Stomach (tissue), 9 donors: Measurements from ENCODE around the gene SMPD1. TPM values are rescaled to one million over a fixed set of nuclear protein-coding genes. Genes with fewer than 3 reads are reported as not detected.

Source experiments
- DNase-seq, 2 donors: peaks; one replicate each; pipeline versions ENCODE4 v3.0.0 to v3.0.0-alpha.2; 2013 to 2019
- H3K27ac ChIP-seq, 5 donors: fragments of 200-600 bp in 4 of 5; sonication (generic) in 4 of 5; one replicate each; pipeline ENCODE4 v1.5.1; 2013 to 2019; ENCODE audit warnings: mild to moderate bottlenecking in 1 of 5, moderate library complexity in 1 of 5
- H3K27me3 ChIP-seq, 3 donors: fragments of 200-600 bp; sonication (generic); one replicate each; pipeline ENCODE4 v1.5.1; 2017 to 2019; ENCODE audit warnings: mixed run types in 1 of 3
- H3K36me3 ChIP-seq, 4 donors: fragments of 200-600 bp; sonication (generic); 1 replicate in 3 of 4; 2 replicates in 1 of 4; pipeline ENCODE4 v1.5.1; 2016 to 2019
- H3K4me1 ChIP-seq, 4 donors: fragments of 200-600 bp; sonication (generic); one replicate each; pipeline ENCODE4 v1.5.1; 2016 to 2019
- H3K4me3 ChIP-seq, 4 donors: fragments of 200-600 bp; sonication (generic) in 3 of 4; one replicate each; pipeline ENCODE4 v1.5.1; 2016 to 2019; ENCODE audit warnings: mild to moderate bottlenecking in 1 of 4
- H3K9me3 ChIP-seq, 4 donors: fragments of 200-600 bp; sonication (generic); one replicate each; pipeline ENCODE4 v1.5.1; 2016 to 2019
- EP300 ChIP-seq: sonication (generic); formaldehyde crosslinking; IDR thresholded peaks from one replicate; pipeline ENCODE4 v1.6.1; 2017; ENCODE audit warnings: antibody characterized with exemption
- POLR2A ChIP-seq, 4 donors: fragments of 450-650 bp; IDR thresholded peaks; one replicate each; pipeline ENCODE4 v1.6.1; 2016; ENCODE audit warnings: antibody characterized with exemption in 4 of 4, control low read depth in 2 of 4, mild to moderate bottlenecking in 1 of 4, moderate library complexity in 1 of 4
- POLR2AphosphoS5 ChIP-seq, 3 donors: sonication (generic); formaldehyde crosslinking; IDR thresholded peaks; one replicate each; pipeline ENCODE4 v1.6.1; 2016; ENCODE audit warnings: antibody characterized with exemption in 3 of 3
- WGBS, 5 donors: extraction: QIAGEN DNeasy Blood & Tissue Kit in 3 of 5; methylation state at CpG; one replicate each; pipeline versions ENCODE4 v1.1.5 to v1.1.7; 2013 to 2018; 5-methylcytosine and 5-hydroxymethylcytosine counted together
- intact Hi-C: fragments of 100-400 bp; cut with DNase I; formaldehyde crosslinking; loops from one replicate; pipeline ENCODE4 v1.15.1; 2023; ENCODE audit warnings: low total_unique reads
- polyA plus RNA-seq, 3 donors: library from polyadenylated mRNA; stranded (reverse); fragments of 200-250 nt; gene quantifications; one replicate each; pipeline ENCODE4 v1.2.3, GENCODE V29; 2013
- total RNA-seq, 5 donors: library from RNA; depleted of rRNA; stranded (reverse); fragments of >200 nt; gene quantifications; one replicate each; pipeline versions ENCODE4 v1.1.0 to v1.2.3, GENCODE V29; 2014 to 2016
- TF ChIP-seq, protein P1 (sequence below), 7 experiments: fragments of 450-650 bp in 4 of 7; fragments of 200-600 bp in 3 of 7; sonication (generic) in 3 of 7; IDR thresholded peaks; one replicate each; pipeline ENCODE4 v1.5.1; 2016 to 2019; ENCODE audit warnings: antibody characterized with exemption in 7 of 7, control low read depth in 2 of 7, mild to moderate bottlenecking in 1 of 7
- donor health status: healthy with polysubstance abuse.
- donor health status: Bipolar disorder and iron deficiency.
- donor health status: healthy.

SMPD1 gene
- total and polyA plus RNA-seq, 8 donors, result 7.6 to 66.9 (median 18.5) TPM

DNA sequence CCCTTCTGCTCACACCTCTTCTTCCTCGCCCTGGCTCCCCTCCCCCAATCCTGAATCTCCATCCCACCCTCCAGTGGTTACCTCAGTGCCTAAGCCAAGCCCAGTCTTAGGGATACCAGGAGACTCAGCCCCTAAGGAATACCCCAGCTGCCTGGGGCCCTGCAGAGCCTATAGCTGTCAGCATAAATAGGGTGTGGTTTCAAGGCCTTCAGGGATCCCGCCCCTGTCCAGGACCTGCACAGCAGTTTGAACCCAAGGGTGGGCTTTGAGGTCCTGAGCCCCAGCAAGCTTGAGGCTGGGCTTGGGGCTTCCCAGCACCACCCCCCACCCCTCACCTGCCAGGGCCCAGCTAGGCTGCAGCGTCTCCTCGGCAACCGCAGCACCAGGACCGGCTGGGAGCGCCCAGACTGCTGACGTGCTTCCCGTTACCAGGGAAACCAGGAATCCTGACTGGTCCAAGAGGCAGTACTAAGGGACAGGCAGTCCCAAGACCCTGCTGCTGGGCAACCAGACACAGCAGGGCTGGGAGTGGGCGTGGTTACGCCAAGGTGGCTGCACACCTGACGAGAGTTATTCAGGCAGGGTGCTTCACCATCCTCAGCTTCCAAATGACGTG is 14.9 kb downstream of the SMPD1 start:
- Histone ChIP-seq H3K4me3 (no peak overlapping the region), H3K27ac (peak overlapping the region; percentile 3 to 42 (median 34)), H3K9me3 (no peaks in the 10 kb centered on the region), H3K36me3 (peaks cover 15 to 58% (median 44%) of the 10 kb centered on the region in 4 donors), H3K27me3 (no peaks in the 10 kb centered on the region), H3K4me1 (peaks cover 0 to 22% (median 13%) of the 10 kb centered on the region in 4 donors)
- TF ChIP-seq POLR2AphosphoS5 (IDR thresholded peaks at IDR 0.05), result no peak
- no peak for TF ChIP-seq POLR2A (IDR thresholded peaks at IDR 0.05)
- TF ChIP-seq EP300, result no peak
- TF ChIP-seq, protein P1, sequence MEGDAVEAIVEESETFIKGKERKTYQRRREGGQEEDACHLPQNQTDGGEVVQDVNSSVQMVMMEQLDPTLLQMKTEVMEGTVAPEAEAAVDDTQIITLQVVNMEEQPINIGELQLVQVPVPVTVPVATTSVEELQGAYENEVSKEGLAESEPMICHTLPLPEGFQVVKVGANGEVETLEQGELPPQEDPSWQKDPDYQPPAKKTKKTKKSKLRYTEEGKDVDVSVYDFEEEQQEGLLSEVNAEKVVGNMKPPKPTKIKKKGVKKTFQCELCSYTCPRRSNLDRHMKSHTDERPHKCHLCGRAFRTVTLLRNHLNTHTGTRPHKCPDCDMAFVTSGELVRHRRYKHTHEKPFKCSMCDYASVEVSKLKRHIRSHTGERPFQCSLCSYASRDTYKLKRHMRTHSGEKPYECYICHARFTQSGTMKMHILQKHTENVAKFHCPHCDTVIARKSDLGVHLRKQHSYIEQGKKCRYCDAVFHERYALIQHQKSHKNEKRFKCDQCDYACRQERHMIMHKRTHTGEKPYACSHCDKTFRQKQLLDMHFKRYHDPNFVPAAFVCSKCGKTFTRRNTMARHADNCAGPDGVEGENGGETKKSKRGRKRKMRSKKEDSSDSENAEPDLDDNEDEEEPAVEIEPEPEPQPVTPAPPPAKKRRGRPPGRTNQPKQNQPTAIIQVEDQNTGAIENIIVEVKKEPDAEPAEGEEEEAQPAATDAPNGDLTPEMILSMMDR (IDR thresholded peaks at IDR 0.05), result no peak
- 57 to 74% (median 70%) methylated on average over 1 to 13 of the region's 13 CpGs for WGBS, 5 donors
- DNase-seq, result peak; percentile 38 to 88
- intact Hi-C loops, result no loop called here

DNA sequence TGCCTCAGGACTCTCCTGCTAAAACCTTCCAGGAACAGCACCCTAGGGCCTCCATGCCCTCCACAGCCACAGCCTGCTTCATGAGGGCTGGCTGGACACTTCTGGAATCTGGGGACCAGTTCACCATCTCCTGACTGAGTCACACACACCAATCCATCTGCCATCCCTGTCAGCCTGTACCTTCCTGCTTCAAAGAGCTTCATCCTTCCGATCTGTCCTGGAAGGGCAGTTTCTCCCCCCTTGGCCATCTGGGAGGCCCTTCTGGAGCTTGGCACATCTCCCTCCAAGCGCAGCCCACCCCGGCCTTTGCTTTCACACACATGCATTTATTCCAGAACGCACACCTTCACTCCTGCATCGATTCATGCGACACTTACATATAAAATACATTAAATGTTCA is 15.6 kb downstream of the SMPD1 start:
- no peak for TF ChIP-seq POLR2AphosphoS5 (IDR thresholded peaks at IDR 0.05)
- TF ChIP-seq, protein P1 (IDR thresholded peaks at IDR 0.05), result no peak
- TF ChIP-seq EP300, result no peak
- TF ChIP-seq POLR2A (IDR thresholded peaks at IDR 0.05), result no peak
- DNase-seq, result no peak
- H3K27me3 ChIP-seq, result no peaks in the 10 kb centered on the region
- no peaks in the 10 kb centered on the region for H3K9me3 ChIP-seq
- H3K4me3 ChIP-seq, result no peak overlapping the region
- peaks cover 0 to 22% (median 13%) of the 10 kb centered on the region in 4 donors for H3K4me1 ChIP-seq
- intact Hi-C loops, result no loop called here
- H3K27ac ChIP-seq, result peak overlapping the region in 1 of 5 donors; percentile 38
- WGBS, 5 donors, result 90 to 97% (median 96%) methylated on average over 6 of the region's 6 CpGs
- H3K36me3 ChIP-seq, result peaks cover 14 to 58% (median 45%) of the 10 kb centered on the region in 4 donors

GRCh38 chr11:6406370-6406769 is 16.1 kb downstream of the SMPD1 start:
- no peak for DNase-seq
- peak overlapping the region in 1 of 5 donors; percentile 38 for H3K27ac ChIP-seq
- H3K4me1 ChIP-seq, result peaks cover 0 to 22% (median 13%) of the 10 kb centered on the region in 4 donors
- H3K4me3 ChIP-seq, result no peak overlapping the region
- no peaks in the 10 kb centered on the region for H3K9me3 ChIP-seq
- WGBS, 5 donors, result 27 to 42% (median 34%) methylated on average over 2 of the region's 2 CpGs
- TF ChIP-seq EP300 (no peak), POLR2A (IDR thresholded peaks at IDR 0.05) (no peak), POLR2AphosphoS5 (IDR thresholded peaks at IDR 0.05) (no peak)
- TF ChIP-seq, protein P1 (IDR thresholded peaks at IDR 0.05), result no peak
- peaks cover 9 to 58% (median 45%) of the 10 kb centered on the region in 4 donors for H3K36me3 ChIP-seq
- no peaks in the 10 kb centered on the region for H3K27me3 ChIP-seq
- intact Hi-C loops, result no loop called here

GRCh38 chr11:6410695-6411430 is 20.6 kb downstream of the SMPD1 start:
- Histone ChIP-seq H3K27me3 (no peaks in the 10 kb centered on the region), H3K36me3 (peaks cover 5 to 34% (median 27%) of the 10 kb centered on the region in 4 donors), H3K4me3 (no peak overlapping the region), H3K27ac (no peak overlapping the region), H3K4me1 (peaks cover 0 to 39% (median 2%) of the 10 kb centered on the region in 4 donors), H3K9me3 (no peaks in the 10 kb centered on the region)
- intact Hi-C loops, result no loop called here
- TF ChIP-seq EP300, result no peak
- TF ChIP-seq POLR2A (IDR thresholded peaks at IDR 0.05), result no peak
- TF ChIP-seq POLR2AphosphoS5 (IDR thresholded peaks at IDR 0.05), result no peak
- TF ChIP-seq, protein P1 (IDR thresholded peaks at IDR 0.05), result no peak
- no peak for DNase-seq
- WGBS, 5 donors, result 95 to 98% (median 97%) methylated on average over 10 to 23 of the region's 23 CpGs
